Measurements from ENCODE around the gene RAP1A.
"Not testable (repeated sequence)": the region's sequence is repeated elsewhere in the genome, so short reads cannot be mapped to it uniquely, and the experiment has no call there.

The RAP1A gene

DNA sequence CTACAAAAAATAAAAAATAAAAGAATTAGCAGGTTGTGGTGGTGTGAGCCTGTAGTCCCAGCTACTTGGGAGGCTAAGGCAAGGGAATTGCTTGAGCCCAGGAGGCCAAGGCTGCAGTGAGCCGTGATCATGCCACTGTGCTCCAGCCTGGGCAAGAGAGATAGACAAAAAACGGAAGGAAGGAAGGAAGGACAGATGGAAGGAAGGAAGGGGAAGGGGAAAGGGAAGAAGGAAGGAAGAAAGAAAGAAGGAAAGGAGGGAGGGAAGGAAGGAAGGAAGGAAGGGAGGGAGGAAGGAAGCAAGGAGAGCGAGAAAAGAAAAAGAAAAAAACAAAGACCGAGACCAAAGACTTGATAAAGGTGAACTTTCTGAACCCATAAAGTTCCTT, 25.3 kb upstream of the RAP1A start:
- no peak for DNase-seq
- in situ Hi-C loops (cut with HindIII; ENCODE audit: low pct_ligation_motif_present, low pct_unique_long_range_greater_than_20kb, low sequenced_read_pairs): no loop called here

- no peak for DNase-seq
- in situ Hi-C loops (cut with HindIII; ENCODE audit: low pct_ligation_motif_present, low pct_unique_long_range_greater_than_20kb, low sequenced_read_pairs): no loop called here
These were observed 23.8 kb upstream of the RAP1A start for GRCh38 chr1:111595807-111596206.

- DNase-seq: no peak
- in situ Hi-C loops (cut with HindIII; ENCODE audit: low pct_ligation_motif_present, low pct_unique_long_range_greater_than_20kb, low sequenced_read_pairs): no loop called here
These were observed 23.1 kb upstream of the RAP1A start for GRCh38 chr1:111596499-111596898.

- no peak for DNase-seq
- in situ Hi-C loops (cut with HindIII; ENCODE audit: low pct_ligation_motif_present, low pct_unique_long_range_greater_than_20kb, low sequenced_read_pairs): no loop called here
These were observed 22.2 kb upstream of the RAP1A start for GRCh38 chr1:111597426-111597825.

- in situ Hi-C loops (cut with HindIII; ENCODE audit: low pct_ligation_motif_present, low pct_unique_long_range_greater_than_20kb, low sequenced_read_pairs): no loop called here
- DNase-seq: no peak
These were observed 21.0 kb upstream of the RAP1A start for GRCh38 chr1:111598544-111598943.

DNA sequence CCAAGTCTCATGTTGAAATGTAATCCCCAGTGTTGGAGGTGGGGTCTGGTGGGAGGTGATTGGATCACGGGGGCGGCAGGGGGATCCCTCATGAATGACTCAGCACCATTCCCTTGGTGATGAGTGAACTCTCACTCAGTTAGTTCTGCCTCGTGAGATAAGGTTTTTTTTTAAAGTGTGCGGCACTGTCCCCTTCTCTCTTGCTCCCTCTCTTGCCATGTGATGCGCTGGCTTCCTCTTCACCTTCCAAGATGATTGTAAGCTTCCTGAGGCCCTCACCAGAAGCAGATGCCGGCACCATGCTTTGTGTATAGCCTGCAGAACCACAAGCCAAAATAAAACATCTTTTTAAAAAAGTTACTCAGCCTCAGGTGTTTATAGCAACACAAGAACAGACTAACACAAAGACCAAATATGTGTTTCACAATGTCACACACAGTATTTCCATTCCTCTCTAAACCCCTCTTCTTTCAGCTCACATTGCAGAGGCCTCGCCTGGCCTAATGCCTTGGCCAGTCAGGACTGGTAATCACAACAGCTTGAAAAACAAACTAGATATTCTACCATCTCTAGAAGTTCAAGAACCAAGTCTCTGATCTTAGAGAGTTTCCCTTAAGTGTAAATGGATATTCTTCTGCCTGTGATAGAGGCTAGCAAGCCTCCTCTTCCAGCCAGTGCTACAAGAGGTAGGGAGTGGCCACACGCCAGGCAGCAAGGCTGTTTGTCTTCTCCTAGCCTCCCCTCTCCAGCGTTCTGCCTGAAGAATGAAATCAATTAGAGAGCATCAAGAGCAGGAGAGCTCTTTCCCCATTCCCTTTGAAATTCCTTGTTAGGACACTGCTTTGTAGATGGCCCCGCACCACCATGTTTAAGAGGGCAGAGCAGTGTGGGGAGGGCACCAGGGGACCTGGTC, 19.6 kb upstream of the RAP1A start:
- in situ Hi-C loops (cut with HindIII; ENCODE audit: low pct_ligation_motif_present, low pct_unique_long_range_greater_than_20kb, low sequenced_read_pairs): no loop called here
- no peak for DNase-seq

DNA sequence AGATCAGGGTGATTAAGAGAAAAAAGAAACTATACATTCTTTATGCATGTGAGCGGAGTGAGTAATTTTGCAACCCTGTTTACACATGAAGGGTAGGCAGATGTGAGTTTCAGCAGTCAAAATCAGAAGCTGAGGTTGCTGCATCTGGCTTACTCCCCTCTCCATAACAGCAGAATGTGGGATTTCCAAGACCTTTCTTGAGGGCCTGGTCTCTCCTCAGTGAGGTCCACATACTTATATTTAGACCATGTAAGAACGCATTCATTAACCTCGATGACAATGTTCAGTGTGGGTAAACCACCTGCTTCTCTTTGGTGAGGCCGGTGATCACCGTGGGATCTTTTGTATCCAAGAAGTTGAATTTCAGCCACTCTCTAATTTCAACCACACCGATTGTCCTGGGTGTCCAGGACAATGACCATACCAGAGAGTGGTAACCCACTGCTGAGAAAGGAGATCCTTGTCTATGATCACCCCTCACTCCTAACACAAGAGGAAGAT, 18.7 kb upstream of the RAP1A start:
- no peak for DNase-seq
- in situ Hi-C loops (cut with HindIII; ENCODE audit: low pct_ligation_motif_present, low pct_unique_long_range_greater_than_20kb, low sequenced_read_pairs): no loop called here

- no peak for DNase-seq
- in situ Hi-C loops (cut with HindIII; ENCODE audit: low pct_ligation_motif_present, low pct_unique_long_range_greater_than_20kb, low sequenced_read_pairs): no loop called here
These were observed 17.3 kb upstream of the RAP1A start for GRCh38 chr1:111602302-111602701.

- no peak for DNase-seq
- in situ Hi-C loops (cut with HindIII; ENCODE audit: low pct_ligation_motif_present, low pct_unique_long_range_greater_than_20kb, low sequenced_read_pairs): no loop called here
These were observed 16.6 kb upstream of the RAP1A start for GRCh38 chr1:111602974-111603373.

DNA sequence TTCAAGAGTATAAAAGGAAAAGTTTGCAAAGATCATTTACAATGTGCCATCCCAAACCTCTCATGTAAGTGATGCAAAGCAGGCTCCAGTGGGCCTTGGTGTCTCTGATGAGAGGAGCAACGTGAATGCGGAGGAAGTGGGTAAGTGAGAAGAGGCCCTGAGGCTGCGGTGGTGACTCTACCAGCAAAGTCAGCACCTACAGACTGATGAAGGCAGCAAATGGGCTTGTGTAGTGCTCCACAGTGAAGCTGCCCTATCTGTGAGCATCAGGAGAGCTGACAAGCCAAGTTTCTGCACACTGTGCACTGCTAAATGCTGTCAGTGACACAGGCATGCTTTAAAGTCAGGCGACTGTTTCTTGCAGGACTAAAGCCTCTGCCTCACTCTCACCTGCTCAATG, 15.6 kb upstream of the RAP1A start:
- in situ Hi-C loops (cut with HindIII; ENCODE audit: low pct_ligation_motif_present, low pct_unique_long_range_greater_than_20kb, low sequenced_read_pairs): no loop called here

DNA sequence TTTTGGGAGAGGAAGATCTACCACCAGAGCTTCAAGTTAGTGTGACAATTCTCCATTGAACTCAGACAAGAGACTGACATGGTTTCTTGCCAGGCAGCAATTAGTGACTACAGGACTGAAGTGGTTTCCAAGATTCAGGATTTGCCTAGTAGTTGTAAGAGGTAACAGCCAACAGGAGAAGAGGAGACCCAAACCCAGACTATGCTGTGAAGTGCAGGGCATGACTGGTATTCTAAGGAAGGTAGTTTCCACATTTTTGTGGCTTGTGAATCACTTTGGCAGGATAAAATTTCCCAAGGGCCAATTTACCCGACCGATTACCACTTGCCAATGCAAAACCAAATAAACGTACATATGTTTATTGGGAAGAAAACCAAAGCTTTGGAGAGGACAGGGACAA, 14.7 kb upstream of the RAP1A start:
- in situ Hi-C loops (cut with HindIII; ENCODE audit: low pct_ligation_motif_present, low pct_unique_long_range_greater_than_20kb, low sequenced_read_pairs): no loop called here
- DNase-seq: peak; percentile 77

More for the DNA sequence above, 15.6 kb upstream of the RAP1A start:
- DNase-seq: no peak

DNA sequence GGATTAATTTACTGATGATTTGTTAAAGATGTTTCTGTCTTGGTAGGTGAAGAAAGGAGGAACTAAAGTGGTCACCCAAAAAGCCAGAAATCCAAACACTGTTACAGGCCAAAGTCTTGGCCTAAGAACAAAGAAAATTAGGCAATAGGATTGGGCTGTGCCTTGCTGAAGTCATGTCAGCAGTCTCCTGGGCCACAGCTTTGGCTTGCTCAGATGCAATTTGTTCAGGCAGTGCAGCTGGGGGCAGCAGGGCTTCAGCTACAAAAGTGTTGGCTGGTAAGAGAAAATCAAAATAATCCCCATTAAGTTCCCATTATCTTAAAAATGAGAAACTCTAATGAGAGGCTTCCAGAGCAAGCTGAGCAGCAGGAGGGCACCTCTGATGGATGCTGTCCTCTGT, 14.0 kb upstream of the RAP1A start:
- in situ Hi-C loops (cut with HindIII; ENCODE audit: low pct_ligation_motif_present, low pct_unique_long_range_greater_than_20kb, low sequenced_read_pairs): no loop called here
- no peak for DNase-seq

GRCh38 chr1:111606457-111607215, 13.0 kb upstream of the RAP1A start:
- DNase-seq: peak; percentile 33
- in situ Hi-C loops (cut with HindIII; ENCODE audit: low pct_ligation_motif_present, low pct_unique_long_range_greater_than_20kb, low sequenced_read_pairs): not testable (repeated sequence)

- DNase-seq; in situ Hi-C loops (cut with HindIII; ENCODE audit: low pct_ligation_motif_present, low pct_unique_long_range_greater_than_20kb, low sequenced_read_pairs): not testable (repeated sequence)
These were observed 11.1 kb upstream of the RAP1A start for GRCh38 chr1:111608528-111608927.

- in situ Hi-C loops (cut with HindIII; ENCODE audit: low pct_ligation_motif_present, low pct_unique_long_range_greater_than_20kb, low sequenced_read_pairs): no loop called here
- DNase-seq: no peak
These were observed 7.6 kb upstream of the RAP1A start for GRCh38 chr1:111611986-111612385.

DNA sequence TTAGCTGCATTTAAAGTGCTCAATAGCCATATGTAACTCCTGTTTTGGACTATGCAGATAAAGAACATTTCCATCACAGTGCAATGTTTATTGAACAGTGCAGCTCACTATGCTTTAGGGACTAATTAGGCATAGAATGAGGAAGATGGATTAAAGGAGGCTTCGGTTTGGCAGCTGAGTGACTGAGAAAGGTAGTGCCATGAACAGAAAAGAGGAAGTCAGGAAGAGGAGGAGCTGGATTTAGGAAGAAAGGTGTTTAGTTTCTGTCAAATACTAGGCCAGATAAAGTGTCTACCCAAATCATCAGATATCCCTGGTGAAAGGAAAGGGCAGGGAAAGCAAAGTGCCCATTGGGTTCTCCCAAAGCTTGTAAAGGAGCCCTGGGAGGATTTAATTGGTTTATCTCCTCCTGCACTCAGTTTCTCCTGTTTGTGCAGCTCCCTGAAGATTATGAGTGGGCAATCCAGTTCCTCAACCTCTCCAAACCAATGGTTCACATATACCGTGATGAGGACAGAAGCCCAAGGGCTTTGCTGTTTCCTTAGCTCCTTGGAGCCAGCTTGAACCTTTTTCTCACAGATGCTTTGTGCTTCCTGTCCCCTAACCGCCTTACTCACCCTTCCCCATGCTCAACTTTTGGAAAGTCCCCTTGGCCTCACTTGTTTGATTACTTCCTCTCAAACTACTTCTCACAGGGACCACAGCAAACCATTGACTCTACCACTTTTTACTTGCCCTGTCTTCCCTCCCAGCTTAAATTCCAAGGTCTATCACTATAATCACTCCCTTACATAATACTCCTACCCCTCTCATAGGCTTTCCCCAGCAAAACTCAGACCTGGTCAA, 3.5 kb upstream of the RAP1A start:
- DNase-seq: no peak
- in situ Hi-C loops (cut with HindIII; ENCODE audit: low pct_ligation_motif_present, low pct_unique_long_range_greater_than_20kb, low sequenced_read_pairs): no loop called here

DNA sequence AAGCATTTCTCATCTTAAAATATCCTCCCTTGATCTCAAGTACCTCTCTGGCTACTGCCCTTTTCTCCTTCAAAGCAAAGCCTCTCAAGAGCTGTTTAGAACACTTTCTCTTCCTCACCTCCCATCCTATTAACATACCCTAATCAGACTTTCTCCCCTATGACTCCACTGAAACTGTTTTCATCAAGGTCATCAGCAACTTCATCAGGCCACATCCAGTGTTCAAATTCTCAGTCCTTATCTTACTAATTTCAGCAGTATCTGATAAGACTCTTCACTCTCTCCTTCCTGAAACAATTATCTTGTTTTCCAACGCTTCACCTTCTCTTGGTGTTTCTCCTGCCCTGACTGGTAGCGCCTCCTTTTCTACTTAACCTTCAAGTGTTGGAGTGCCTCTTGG, 1.5 kb upstream of the RAP1A start:
- DNase-seq: no peak
- in situ Hi-C loops (cut with HindIII; ENCODE audit: low pct_ligation_motif_present, low pct_unique_long_range_greater_than_20kb, low sequenced_read_pairs): no loop called here

- in situ Hi-C loops (cut with HindIII; ENCODE audit: low pct_ligation_motif_present, low pct_unique_long_range_greater_than_20kb, low sequenced_read_pairs): no loop called here
- no peak for DNase-seq
These were observed 491 bp upstream of the RAP1A start for GRCh38 chr1:111618961-111619634.
